ENCODE results near the gene PSMB10. TPM values are rescaled to one million over a fixed set of nuclear protein-coding genes. Genes with fewer than 3 reads are reported as not detected.

The PSMB10 gene
- total and polyA plus RNA-seq, 2 experiments from 2014 or later: 26.7 to 53.2 TPM

GRCh38 chr16:67968400-67969253, 32.0 kb upstream of the PSMB10 start, which contains the start of gene SLC12A4:
Gene SLC12A4 (minus strand): TSS chr16:67968637. CDS start chr16:67968553, 84 bp downstream.
- Histone ChIP-seq H3K4me3 (peak within 1 kb of the TSS; percentile 81), H3K27me3 (no peaks in the 10 kb centered on the region), H3K27ac (peak within 1 kb of the TSS; percentile 56), H3K36me3 (no peaks in the 10 kb centered on the region), H3K4me1 (ENCODE audit: low read depth) (peaks cover 7% of the 10 kb centered on the region), H3K9me3 (ENCODE audit: low read depth) (no peaks in the 10 kb centered on the region)
- DNase-seq (ENCODE audit: low read depth in 1 of 2, low spot score in 1 of 2): peak; percentile 82 to 85
- no peak for TF ChIP-seq CTCF (IDR thresholded peaks at IDR 0.05; ENCODE audit: low read depth, low read length)

- peak overlapping the region; percentile 81 for H3K4me3 ChIP-seq
- H3K27me3 ChIP-seq: no peaks in the 10 kb centered on the region
- no peaks in the 10 kb centered on the region for H3K9me3 ChIP-seq (ENCODE audit: low read depth)
- peak overlapping the region; percentile 56 for H3K27ac ChIP-seq
- no peak for TF ChIP-seq CTCF (IDR thresholded peaks at IDR 0.05; ENCODE audit: low read depth, low read length)
- no peaks in the 10 kb centered on the region for H3K36me3 ChIP-seq
- peaks cover 7% of the 10 kb centered on the region for H3K4me1 ChIP-seq (ENCODE audit: low read depth)
- peak in 1 of 2 donors; percentile 35 for DNase-seq (ENCODE audit: low read depth in 1 of 2, low spot score in 1 of 2)
These were observed 31.3 kb upstream of the PSMB10 start for GRCh38 chr16:67967958-67968399.

- H3K9me3 ChIP-seq (ENCODE audit: low read depth): no peaks in the 10 kb centered on the region
- no peak overlapping the region for H3K27ac ChIP-seq
- H3K4me1 ChIP-seq (ENCODE audit: low read depth): peaks cover 7% of the 10 kb centered on the region
- TF ChIP-seq CTCF (IDR thresholded peaks at IDR 0.05; ENCODE audit: low read depth, low read length): no peak
- no peaks in the 10 kb centered on the region for H3K36me3 ChIP-seq
- peak in 1 of 2 donors; percentile 34 for DNase-seq (ENCODE audit: low read depth in 1 of 2, low spot score in 1 of 2)
- peak overlapping the region; percentile 81 for H3K4me3 ChIP-seq
- no peaks in the 10 kb centered on the region for H3K27me3 ChIP-seq
These were observed 30.7 kb upstream of the PSMB10 start for GRCh38 chr16:67967183-67967957.

- H3K9me3 ChIP-seq (ENCODE audit: low read depth): no peaks in the 10 kb centered on the region
- no peak overlapping the region for H3K4me3 ChIP-seq
- DNase-seq (ENCODE audit: low read depth in 1 of 2, low spot score in 1 of 2): peak in 1 of 2 donors; percentile 33
These were observed 30.0 kb upstream of the PSMB10 start for GRCh38 chr16:67966549-67967182.

More at GRCh38 chr16:67966549-67967182, 30.0 kb upstream of the PSMB10 start:
- H3K36me3 ChIP-seq: peaks cover 2% of the 10 kb centered on the region
- no peak for TF ChIP-seq CTCF (IDR thresholded peaks at IDR 0.05; ENCODE audit: low read depth, low read length)
- H3K27me3 ChIP-seq: no peaks in the 10 kb centered on the region
- peaks cover 7% of the 10 kb centered on the region for H3K4me1 ChIP-seq (ENCODE audit: low read depth)
- H3K27ac ChIP-seq: peak overlapping the region; percentile 59
